ENCODE measurements around the gene C11orf98. TPM values are rescaled to one million over a fixed set of nuclear protein-coding genes. Genes with fewer than 3 reads are reported as not detected.

The C11orf98 gene
- total and polyA plus RNA-seq, 2 of the 13 experiments (the other 11 are each of a cell fraction or from before 2014, with no cell fraction given), result 30.4 to 91.8 TPM

DNA sequence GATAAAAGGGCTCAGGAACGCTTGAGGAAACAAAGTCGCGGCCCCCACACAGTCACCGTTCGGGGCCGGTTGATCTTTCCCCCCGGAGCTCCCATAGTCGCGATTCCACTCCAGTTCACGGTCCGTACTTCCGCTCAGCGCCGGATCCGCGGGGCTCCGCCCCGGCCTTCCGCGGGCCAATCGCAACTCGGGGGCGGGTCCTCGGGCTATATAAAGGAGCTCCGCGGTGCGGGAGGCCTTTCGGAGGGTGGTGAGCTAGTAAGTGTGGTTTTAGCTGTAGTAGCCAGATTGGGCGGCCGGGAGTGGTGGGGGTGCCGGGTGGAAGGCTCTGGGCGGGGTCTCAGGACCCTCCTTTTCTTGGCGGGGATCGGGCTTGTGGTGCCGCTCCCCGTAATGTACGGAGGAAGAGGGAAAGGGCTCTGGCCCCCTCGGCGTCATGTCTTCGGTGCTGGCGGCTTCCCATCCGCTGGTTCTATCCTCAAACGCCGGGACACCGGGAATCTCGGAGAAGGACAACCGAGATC, at the start of gene C11orf98, which contains the start of gene CSKMT (continued):
- TF ChIP-seq ZNF83 (CRISPR knock-in tag; IDR thresholded peaks at IDR 0.05; ENCODE audit: borderline replicate concordance) (no peak; the same call in 1 of the 2 replicates), YEATS2 (CRISPR knock-in tag; IDR thresholded peaks at IDR 0.05; ENCODE audit: borderline replicate concordance) (peak; percentile 96), ZNF850 (CRISPR knock-in tag; conservative IDR thresholded peaks at IDR 0.05) (no peak), STAG1 (CRISPR knock-in tag; IDR thresholded peaks at IDR 0.05) (no peak), ZNF205 (CRISPR knock-in tag; IDR thresholded peaks at IDR 0.05) (no peak), ZNF235 (CRISPR knock-in tag; IDR thresholded peaks at IDR 0.05; ENCODE audit: borderline replicate concordance) (peak; percentile 84; the same call in 1 of the 2 replicates), NPAS2 (CRISPR knock-in tag; IDR thresholded peaks at IDR 0.05; ENCODE audit: borderline replicate concordance) (no peak), SMC3 (IDR thresholded peaks at IDR 0.05; ENCODE audit: low read length) (no peak), ELF1 (CRISPR knock-in tag; IDR thresholded peaks at IDR 0.05) (peak; percentile 88), ZNF432 (CRISPR knock-in tag; IDR thresholded peaks at IDR 0.05; ENCODE audit: borderline replicate concordance) (no peak), TP53 (CRISPR knock-in tag; conservative IDR thresholded peaks at IDR 0.05) (0 out of 2 replicates have a peak, but pooled peaks have one; percentile 57), HDAC2 (CRISPR knock-in tag; IDR thresholded peaks at IDR 0.05) (no peak; the same call in 1 of the 2 replicates), GABPA (IDR thresholded peaks at IDR 0.05; ENCODE audit: low read depth, low read length) (peak; percentile 59), GABPA (CRISPR knock-in tag; IDR thresholded peaks at IDR 0.05; ENCODE audit: low read depth) (peak; percentile 88), ZFP36L1 (CRISPR knock-in tag; IDR thresholded peaks at IDR 0.05) (peak; percentile 75; the same call in 1 of the 2 replicates), ZEB1 (IDR thresholded peaks at IDR 0.05; ENCODE audit: insufficient replicate concordance, low read depth) (peak; percentile 70)
- TF ChIP-seq, protein P1, sequence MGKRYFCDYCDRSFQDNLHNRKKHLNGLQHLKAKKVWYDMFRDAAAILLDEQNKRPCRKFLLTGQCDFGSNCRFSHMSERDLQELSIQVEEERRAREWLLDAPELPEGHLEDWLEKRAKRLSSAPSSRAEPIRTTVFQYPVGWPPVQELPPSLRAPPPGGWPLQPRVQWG (CRISPR knock-in tag; IDR thresholded peaks at IDR 0.05; ENCODE audit: borderline replicate concordance, low read depth), result no peak
- TF ChIP-seq, protein P2, sequence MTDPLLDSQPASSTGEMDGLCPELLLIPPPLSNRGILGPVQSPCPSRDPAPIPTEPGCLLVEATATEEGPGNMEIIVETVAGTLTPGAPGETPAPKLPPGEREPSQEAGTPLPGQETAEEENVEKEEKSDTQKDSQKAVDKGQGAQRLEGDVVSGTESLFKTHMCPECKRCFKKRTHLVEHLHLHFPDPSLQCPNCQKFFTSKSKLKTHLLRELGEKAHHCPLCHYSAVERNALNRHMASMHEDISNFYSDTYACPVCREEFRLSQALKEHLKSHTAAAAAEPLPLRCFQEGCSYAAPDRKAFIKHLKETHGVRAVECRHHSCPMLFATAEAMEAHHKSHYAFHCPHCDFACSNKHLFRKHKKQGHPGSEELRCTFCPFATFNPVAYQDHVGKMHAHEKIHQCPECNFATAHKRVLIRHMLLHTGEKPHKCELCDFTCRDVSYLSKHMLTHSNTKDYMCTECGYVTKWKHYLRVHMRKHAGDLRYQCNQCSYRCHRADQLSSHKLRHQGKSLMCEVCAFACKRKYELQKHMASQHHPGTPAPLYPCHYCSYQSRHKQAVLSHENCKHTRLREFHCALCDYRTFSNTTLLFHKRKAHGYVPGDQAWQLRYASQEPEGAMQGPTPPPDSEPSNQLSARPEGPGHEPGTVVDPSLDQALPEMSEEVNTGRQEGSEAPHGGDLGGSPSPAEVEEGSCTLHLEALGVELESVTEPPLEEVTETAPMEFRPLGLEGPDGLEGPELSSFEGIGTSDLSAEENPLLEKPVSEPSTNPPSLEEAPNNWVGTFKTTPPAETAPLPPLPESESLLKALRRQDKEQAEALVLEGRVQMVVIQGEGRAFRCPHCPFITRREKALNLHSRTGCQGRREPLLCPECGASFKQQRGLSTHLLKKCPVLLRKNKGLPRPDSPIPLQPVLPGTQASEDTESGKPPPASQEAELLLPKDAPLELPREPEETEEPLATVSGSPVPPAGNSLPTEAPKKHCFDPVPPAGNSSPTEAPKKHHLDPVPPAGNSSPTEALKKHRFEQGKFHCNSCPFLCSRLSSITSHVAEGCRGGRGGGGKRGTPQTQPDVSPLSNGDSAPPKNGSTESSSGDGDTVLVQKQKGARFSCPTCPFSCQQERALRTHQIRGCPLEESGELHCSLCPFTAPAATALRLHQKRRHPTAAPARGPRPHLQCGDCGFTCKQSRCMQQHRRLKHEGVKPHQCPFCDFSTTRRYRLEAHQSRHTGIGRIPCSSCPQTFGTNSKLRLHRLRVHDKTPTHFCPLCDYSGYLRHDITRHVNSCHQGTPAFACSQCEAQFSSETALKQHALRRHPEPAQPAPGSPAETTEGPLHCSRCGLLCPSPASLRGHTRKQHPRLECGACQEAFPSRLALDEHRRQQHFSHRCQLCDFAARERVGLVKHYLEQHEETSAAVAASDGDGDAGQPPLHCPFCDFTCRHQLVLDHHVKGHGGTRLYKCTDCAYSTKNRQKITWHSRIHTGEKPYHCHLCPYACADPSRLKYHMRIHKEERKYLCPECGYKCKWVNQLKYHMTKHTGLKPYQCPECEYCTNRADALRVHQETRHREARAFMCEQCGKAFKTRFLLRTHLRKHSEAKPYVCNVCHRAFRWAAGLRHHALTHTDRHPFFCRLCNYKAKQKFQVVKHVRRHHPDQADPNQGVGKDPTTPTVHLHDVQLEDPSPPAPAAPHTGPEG (CRISPR knock-in tag; IDR thresholded peaks at IDR 0.05), result peak; percentile 89
- TF ChIP-seq, protein P3, sequence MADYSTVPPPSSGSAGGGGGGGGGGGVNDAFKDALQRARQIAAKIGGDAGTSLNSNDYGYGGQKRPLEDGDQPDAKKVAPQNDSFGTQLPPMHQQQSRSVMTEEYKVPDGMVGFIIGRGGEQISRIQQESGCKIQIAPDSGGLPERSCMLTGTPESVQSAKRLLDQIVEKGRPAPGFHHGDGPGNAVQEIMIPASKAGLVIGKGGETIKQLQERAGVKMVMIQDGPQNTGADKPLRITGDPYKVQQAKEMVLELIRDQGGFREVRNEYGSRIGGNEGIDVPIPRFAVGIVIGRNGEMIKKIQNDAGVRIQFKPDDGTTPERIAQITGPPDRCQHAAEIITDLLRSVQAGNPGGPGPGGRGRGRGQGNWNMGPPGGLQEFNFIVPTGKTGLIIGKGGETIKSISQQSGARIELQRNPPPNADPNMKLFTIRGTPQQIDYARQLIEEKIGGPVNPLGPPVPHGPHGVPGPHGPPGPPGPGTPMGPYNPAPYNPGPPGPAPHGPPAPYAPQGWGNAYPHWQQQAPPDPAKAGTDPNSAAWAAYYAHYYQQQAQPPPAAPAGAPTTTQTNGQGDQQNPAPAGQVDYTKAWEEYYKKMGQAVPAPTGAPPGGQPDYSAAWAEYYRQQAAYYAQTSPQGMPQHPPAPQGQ (CRISPR knock-in tag; IDR thresholded peaks at IDR 0.05; ENCODE audit: borderline replicate concordance), result no peak
- TF ChIP-seq, protein P4, sequence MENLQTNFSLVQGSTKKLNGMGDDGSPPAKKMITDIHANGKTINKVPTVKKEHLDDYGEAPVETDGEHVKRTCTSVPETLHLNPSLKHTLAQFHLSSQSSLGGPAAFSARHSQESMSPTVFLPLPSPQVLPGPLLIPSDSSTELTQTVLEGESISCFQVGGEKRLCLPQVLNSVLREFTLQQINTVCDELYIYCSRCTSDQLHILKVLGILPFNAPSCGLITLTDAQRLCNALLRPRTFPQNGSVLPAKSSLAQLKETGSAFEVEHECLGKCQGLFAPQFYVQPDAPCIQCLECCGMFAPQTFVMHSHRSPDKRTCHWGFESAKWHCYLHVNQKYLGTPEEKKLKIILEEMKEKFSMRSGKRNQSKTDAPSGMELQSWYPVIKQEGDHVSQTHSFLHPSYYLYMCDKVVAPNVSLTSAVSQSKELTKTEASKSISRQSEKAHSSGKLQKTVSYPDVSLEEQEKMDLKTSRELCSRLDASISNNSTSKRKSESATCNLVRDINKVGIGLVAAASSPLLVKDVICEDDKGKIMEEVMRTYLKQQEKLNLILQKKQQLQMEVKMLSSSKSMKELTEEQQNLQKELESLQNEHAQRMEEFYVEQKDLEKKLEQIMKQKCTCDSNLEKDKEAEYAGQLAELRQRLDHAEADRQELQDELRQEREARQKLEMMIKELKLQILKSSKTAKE (CRISPR knock-in tag; IDR thresholded peaks at IDR 0.05; ENCODE audit: borderline replicate concordance), result no peak

All from HepG2 (cell line).